Lower lobe of right lung (tissue), 2 donors: ENCODE measurements around the gene UNC13C. TPM values are rescaled to one million over a fixed set of nuclear protein-coding genes. Genes with fewer than 3 reads are reported as not detected.

Experiments used
- ATAC-seq, 2 donors: fragments of 200-7000 bp; cut with Tn5 transposase; one replicate each; pipeline ENCODE4 v1.9.1; 2020 to 2022; ENCODE audit warnings: mild to moderate bottlenecking in 2 of 2, moderate library complexity in 2 of 2
- DNase-seq: peaks from one replicate; pipeline ENCODE4 v3.0.0-alpha.2; 2020
- H3K27ac ChIP-seq: fragments of 200-600 bp; one replicate; pipeline ENCODE4 v1.8.0; 2022
- H3K27me3 ChIP-seq: fragments of 200-600 bp; one replicate; pipeline ENCODE4 v1.8.0; 2022; ENCODE audit warnings: low read depth
- H3K36me3 ChIP-seq: fragments of 200-600 bp; one replicate; pipeline ENCODE4 v1.8.0; 2022; ENCODE audit warnings: mild to moderate bottlenecking
- H3K4me1 ChIP-seq: fragments of 200-600 bp; one replicate; pipeline ENCODE4 v1.8.0; 2022
- H3K4me3 ChIP-seq: fragments of 200-600 bp; one replicate; pipeline ENCODE4 v1.8.0; 2022; ENCODE audit warnings: mild to moderate bottlenecking
- H3K9me3 ChIP-seq: fragments of 200-600 bp; one replicate; pipeline ENCODE4 v1.8.0; 2022
- CTCF ChIP-seq: fragments of 200-600 bp; IDR thresholded peaks from one replicate; pipeline ENCODE4 v1.8.0; 2022; ENCODE audit warnings: antibody characterized with exemption, mild to moderate bottlenecking
- intact Hi-C: fragments of 100-400 bp; cut with DNase I; formaldehyde crosslinking; loops from one replicate; pipeline ENCODE4 v1.11.0; 2022
- total RNA-seq: library from RNA; stranded (reverse); fragmentation: NEBNext Ultra II Directional; extraction: Animal tissue kit (Norgen Biotek cat#: 25700); gene quantifications from one replicate; pipeline ENCODE4 v1.2.1, GENCODE V29; 2021
- donor health status: DM: no; HTN: yes; CAD: no; lungs with severe emphysema.

The UNC13C gene
- total RNA-seq, 1 donor from 2014 or later, result 0.12 TPM

GRCh38 chr15:54585063-54585462 is 606.8 kb downstream of the UNC13C start:
- Histone ChIP-seq H3K27ac (no peak overlapping the region), H3K36me3 (no peaks in the 10 kb centered on the region), H3K4me3 (no peak overlapping the region), H3K4me1 (no peaks in the 10 kb centered on the region), H3K27me3 (no peaks in the 10 kb centered on the region), H3K9me3 (peaks cover 2% of the 10 kb centered on the region)
- intact Hi-C loops, result no loop called here
- ATAC-seq (no peak), DNase-seq (no peak)
- no peak for TF ChIP-seq CTCF

- TF ChIP-seq CTCF, result no peak
- ATAC-seq (no peak), DNase-seq (no peak)
- Histone ChIP-seq H3K9me3 (peaks cover 5% of the 10 kb centered on the region), H3K4me3 (no peak overlapping the region), H3K4me1 (no peaks in the 10 kb centered on the region), H3K27ac (no peak overlapping the region), H3K36me3 (no peaks in the 10 kb centered on the region), H3K27me3 (no peaks in the 10 kb centered on the region)
- intact Hi-C loops, result no loop called here
Observed at GRCh38 chr15:54594115-54594514, 615.9 kb downstream of the UNC13C start.

- no peak for ATAC-seq
- Histone ChIP-seq H3K4me3 (no peak overlapping the region), H3K36me3 (no peaks in the 10 kb centered on the region), H3K9me3 (no peaks in the 10 kb centered on the region), H3K4me1 (no peaks in the 10 kb centered on the region), H3K27me3 (no peaks in the 10 kb centered on the region), H3K27ac (no peak overlapping the region)
- TF ChIP-seq CTCF, result no peak
- no peak for DNase-seq
- intact Hi-C loops, result no loop called here
Observed at GRCh38 chr15:54599386-54599785, 621.1 kb downstream of the UNC13C start.

GRCh38 chr15:54605043-54605442 is 626.8 kb downstream of the UNC13C start:
- TF ChIP-seq CTCF, result no peak
- no peak overlapping the region for H3K4me3 ChIP-seq
- no peaks in the 10 kb centered on the region for H3K36me3 ChIP-seq
- H3K4me1 ChIP-seq, result no peaks in the 10 kb centered on the region
- intact Hi-C loops, result no loop called here
- no peaks in the 10 kb centered on the region for H3K9me3 ChIP-seq
- ATAC-seq (no peak), DNase-seq (no peak)
- H3K27me3 ChIP-seq, result no peaks in the 10 kb centered on the region
- no peak overlapping the region for H3K27ac ChIP-seq

GRCh38 chr15:54605556-54605955 is 627.3 kb downstream of the UNC13C start:
- TF ChIP-seq CTCF, result no peak
- no peak overlapping the region for H3K27ac ChIP-seq
- no peaks in the 10 kb centered on the region for H3K9me3 ChIP-seq
- no peaks in the 10 kb centered on the region for H3K27me3 ChIP-seq
- ATAC-seq, result no peak
- no peaks in the 10 kb centered on the region for H3K4me1 ChIP-seq
- DNase-seq, result no peak
- no peak overlapping the region for H3K4me3 ChIP-seq
- no peaks in the 10 kb centered on the region for H3K36me3 ChIP-seq
- intact Hi-C loops, result no loop called here
